GM12878 (cell line): Measurements from ENCODE around the gene CCER1. TPM values are rescaled to one million over a fixed set of nuclear protein-coding genes. Genes with fewer than 3 reads are reported as not detected.

Source experiments
- ATAC-seq: fragments of 200-7000 bp; cut with Tn5 transposase; 3 replicates; pipeline ENCODE4 v1.9.1; 2020; ENCODE audit warnings: mild to moderate bottlenecking, moderate library complexity
- BruUV-seq: library from RNA; stranded (reverse); fragments of 400-500 nt; replicated peaks from 2 replicates; lab custom pipeline; 2021; lab: Mats Ljungman, UMichigan
- CTCF ChIA-PET: fragments of 300-600 bp; sonication (Branson Sonifier 250); formaldehyde crosslinking; extraction: SDS; loops from one replicate; lab custom pipeline; 2021; ENCODE audit warnings: inconsistent platforms; lab: Yijun Ruan, JAX
- POLR2A ChIA-PET: fragments of 350-600 bp; formaldehyde crosslinking; extraction: SDS; loops from one replicate; lab custom pipeline; 2021; ENCODE audit warnings: inconsistent platforms; lab: Charles Lee
- RAD21 ChIA-PET: fragments of 300-600 bp; sonication (Branson Sonifier 250); formaldehyde crosslinking; loops from one replicate; lab custom pipeline; 2023; ENCODE audit warnings: antibody characterized with exemption; ENCODE audit not compliant: unreplicated experiment; lab: Charles Lee
- SMC1A ChIA-PET: fragments of 300-600 bp; sonication (Branson Sonifier 250); formaldehyde crosslinking; loops from one replicate; lab custom pipeline; 2023; ENCODE audit not compliant: unreplicated experiment, uncharacterized antibody; lab: Charles Lee
- DNase-seq: peaks from one replicate; pipeline ENCODE4 v3.0.0-alpha.2; 2011; ENCODE audit warnings: low read depth, low spot score
- FAIRE-seq: peaks from 3 replicates; lab custom pipeline; 2011; peaks lifted over from hg19 to GRCh38; lab: Jason Lieb, UNC
- H2AFZ ChIP-seq: 2 replicates; pipeline ENCODE4 v1.6.0; 2011; ENCODE audit warnings: low read depth, low read length, control low read depth; ENCODE audit not compliant: control insufficient read depth
- H3K27ac ChIP-seq: 2 replicates; pipeline ENCODE4 v1.5.1; 2011; ENCODE audit warnings: control low read depth; ENCODE audit not compliant: control insufficient read depth, insufficient read depth
- H3K27me3 ChIP-seq, 2 experiments: replicated peaks in 1 of 2; 2 replicates each; pipeline versions ENCODE4 v1.6.0 to v1.6.1; 2011; ENCODE audit warnings: low read length in 1 of 2; ENCODE audit not compliant: control insufficient read depth in 2 of 2, insufficient read depth in 2 of 2
- H3K36me3 ChIP-seq, 2 experiments: 2 replicates each; pipeline ENCODE4 v1.5.1; 2011; ENCODE audit warnings: low read length in 1 of 2; ENCODE audit not compliant: control insufficient read depth in 2 of 2, insufficient read depth in 2 of 2
- H3K4me1 ChIP-seq: 2 replicates; pipeline ENCODE4 v1.6.1; 2011; ENCODE audit warnings: mild to moderate bottlenecking, low read length, moderate library complexity, mixed read lengths; ENCODE audit not compliant: control insufficient read depth, insufficient read depth
- H3K4me2 ChIP-seq: 2 replicates; pipeline ENCODE4 v1.6.0; 2011; ENCODE audit warnings: control low read depth; ENCODE audit not compliant: control insufficient read depth, insufficient read depth
- H3K4me3 ChIP-seq: fragments of 200-600 bp; sonication (generic); 2 replicates; pipeline ENCODE4 v1.5.1; 2016
- H3K79me2 ChIP-seq: 2 replicates; pipeline ENCODE4 v1.6.0; 2011; ENCODE audit warnings: low read length; ENCODE audit not compliant: control insufficient read depth, insufficient read depth
- H3K9ac ChIP-seq: 2 replicates; pipeline ENCODE4 v1.8.0; 2011; ENCODE audit warnings: low read length, control low read depth, mixed read lengths; ENCODE audit not compliant: control insufficient read depth, insufficient read depth
- H3K9me3 ChIP-seq: replicated peaks from 3 replicates; pipeline ENCODE4 v1.5.1; 2011; ENCODE audit warnings: mild to moderate bottlenecking, low read length; ENCODE audit not compliant: control insufficient read depth, insufficient read depth
- H4K20me1 ChIP-seq: 2 replicates; pipeline ENCODE4 v1.6.0; 2011; ENCODE audit not compliant: control insufficient read depth, insufficient read depth
- CBFB ChIP-seq: IDR thresholded peaks from 2 replicates; pipeline ENCODE4 v1.6.1; 2016; ENCODE audit warnings: antibody characterized with exemption, low read depth
- EGR1 ChIP-seq, 2 experiments: IDR thresholded peaks; 1 replicate in 1 of 2; 2 replicates in 1 of 2; pipeline ENCODE4 v1.6.1; 2011 to 2012; ENCODE audit warnings: low read depth in 2 of 2, low read length in 2 of 2, borderline replicate concordance in 1 of 2, mild to moderate bottlenecking in 1 of 2, moderate library complexity in 1 of 2
- HDAC6 ChIP-seq: fragments of 200-600 bp; sonication (generic); IDR thresholded peaks from one replicate; pipeline ENCODE4 v1.8.0; 2017; ENCODE audit warnings: antibody characterized with exemption; ENCODE audit not compliant: unreplicated experiment
- MEF2A ChIP-seq: IDR thresholded peaks from 2 replicates; pipeline ENCODE4 v1.6.1; 2011; ENCODE audit warnings: low read depth, mild to moderate bottlenecking, low read length, moderate library complexity; ENCODE audit not compliant: insufficient read depth
- NFXL1 ChIP-seq: fragments of 450-650 bp; IDR thresholded peaks from 2 replicates; pipeline ENCODE4 v1.6.1; 2017; ENCODE audit warnings: antibody characterized with exemption, mild to moderate bottlenecking, borderline replicate concordance
- NFYB ChIP-seq: IDR thresholded peaks from 2 replicates; pipeline ENCODE4 v1.6.1; 2011; ENCODE audit warnings: low read depth, mild to moderate bottlenecking, low read length, improper control_type of control experiment, moderate library complexity; ENCODE audit not compliant: insufficient read depth
- RELA ChIP-seq: fragments of 450-650 bp; IDR thresholded peaks from 2 replicates; pipeline ENCODE4 v1.8.0; 2014; ENCODE audit warnings: borderline replicate concordance; ENCODE audit not compliant: partially characterized antibody
- SIX5 ChIP-seq: IDR thresholded peaks from 2 replicates; pipeline ENCODE4 v1.6.1; 2011; ENCODE audit warnings: mild to moderate bottlenecking, low read depth, low read length, moderate library complexity; ENCODE audit not compliant: severe bottlenecking
- SMAD1 ChIP-seq: fragments of 450-650 bp; IDR thresholded peaks from 2 replicates; pipeline ENCODE4 v1.6.1; 2018; ENCODE audit warnings: mild to moderate bottlenecking, low read depth; ENCODE audit not compliant: partially characterized antibody
- SMC3 ChIP-seq: IDR thresholded peaks from 2 replicates; pipeline ENCODE4 v1.6.1; 2011; ENCODE audit warnings: low read length, improper control_type of control experiment, borderline replicate concordance
- STAT1 ChIP-seq: fragments of 450-650 bp; conservative IDR thresholded peaks from 2 replicates; pipeline ENCODE4 v1.6.1; 2014; ENCODE audit warnings: antibody characterized with exemption, mild to moderate bottlenecking
- TCF12 ChIP-seq: IDR thresholded peaks from 2 replicates; pipeline ENCODE4 v1.6.1; 2011; ENCODE audit warnings: low read depth, mild to moderate bottlenecking, low read length
- TCF7 ChIP-seq: IDR thresholded peaks from 2 replicates; pipeline ENCODE4 v1.6.1; 2014; ENCODE audit warnings: antibody characterized with exemption, borderline replicate concordance
- YBX1 ChIP-seq: fragments of 450-650 bp; IDR thresholded peaks from 2 replicates; pipeline ENCODE4 v1.6.1; 2016; ENCODE audit warnings: antibody characterized with exemption
- ZNF217 ChIP-seq: fragments of 450-650 bp; IDR thresholded peaks from 2 replicates; pipeline ENCODE4 v1.6.1; 2017; ENCODE audit warnings: antibody characterized with exemption, mild to moderate bottlenecking
- ZNF274 ChIP-seq: IDR thresholded peaks from one replicate; pipeline ENCODE4 v1.8.0; 2011; ENCODE audit not compliant: insufficient read length, insufficient read depth
- WGBS: methylation state at CpG from one replicate; pipeline ENCODE4 v1.1.6; 2016; ENCODE audit warnings: low lambda C conversion rate; ENCODE audit not compliant: insufficient replicate concordance, insufficient coverage; ENCODE audit errors: missing lambda C conversion rate; 5-methylcytosine and 5-hydroxymethylcytosine counted together
- in situ Hi-C: fragments of 300-500 bp; cut with MboI; formaldehyde crosslinking; loops from 9 replicates; pipeline ENCODE4 v1.14.3; 2018; ENCODE audit warnings: mixed read lengths
- intact Hi-C: fragments of 100-400 bp; cut with micrococcal nuclease; formaldehyde crosslinking; loops from one replicate; pipeline ENCODE4 v1.14.2; 2022; ENCODE audit not compliant: unreplicated experiment
- polyA plus RNA-seq, 11 experiments: library from polyadenylated mRNA; depleted of rRNA in 4 of 11; unstranded in 6 of 11; stranded (reverse) in 5 of 11; fragments of >200 nt; fragmentation: Nextera tagmentation in 4 of 11; fragmentation: Illumina TruSeq in 1 of 11; extraction: Ambion mirVana in 4 of 11; extraction: Trizol in 1 of 11; gene quantifications; 1 replicate in 1 of 11; 2 replicates in 10 of 11; pipeline versions ENCODE4 v1.2.1 to v1.2.3, GENCODE V29; 2011 to 2016; ENCODE audit warnings: inconsistent platforms in 2 of 11, missing spikeins in 2 of 11, low read depth in 1 of 11
- total RNA-seq, 4 experiments: library from RNA; depleted of rRNA in 3 of 4; stranded (reverse); fragments of >200 nt in 3 of 4; fragmentation: Illumina TruSeq in 1 of 4; extraction: Trizol in 1 of 4; gene quantifications; 2 replicates each; pipeline versions ENCODE4 v1.2.1 to v1.2.3, GENCODE V29; 2013 to 2021
- TF ChIP-seq, protein P1 (sequence below): fragments of 450-650 bp; IDR thresholded peaks from 2 replicates; pipeline ENCODE4 v1.6.1; 2017; ENCODE audit warnings: antibody characterized with exemption, mild to moderate bottlenecking, moderate library complexity
- TF ChIP-seq, protein P2 (sequence below): fragments of 450-650 bp; IDR thresholded peaks from 2 replicates; pipeline ENCODE4 v1.6.1; 2017; ENCODE audit warnings: low read depth, mild to moderate bottlenecking, moderate library complexity
- TF ChIP-seq, protein P3 (sequence below): fragments of 450-650 bp; IDR thresholded peaks from 2 replicates; pipeline ENCODE4 v1.6.1; 2014; ENCODE audit warnings: mild to moderate bottlenecking

Gene CCER1
- total and polyA plus RNA-seq, 10 of the 15 experiments (the other 5 are each of a cell fraction or from before 2014, with no cell fraction given): 0.01 TPM; not detected in 9

DNA sequence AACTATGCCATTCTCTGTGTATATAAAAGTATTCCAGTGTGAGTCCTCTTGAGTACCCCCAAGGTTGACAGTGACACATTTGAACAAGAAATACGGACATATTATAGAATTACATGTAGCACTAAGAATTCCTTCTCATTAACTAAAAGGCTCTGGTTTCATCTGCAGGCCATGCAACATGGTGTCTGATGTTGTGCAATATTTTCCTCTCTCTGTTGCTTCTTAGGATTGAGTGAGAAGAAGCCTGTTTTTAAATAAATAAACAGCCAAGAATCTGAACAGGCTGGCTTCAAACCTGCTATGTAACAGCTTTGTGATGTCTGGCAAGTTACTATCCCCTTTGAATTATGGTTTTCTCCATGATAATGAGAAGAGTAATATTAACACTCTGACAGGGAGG lies 22.2 kb upstream of the CCER1 start:
- intact Hi-C loops (no loop called here), in situ Hi-C loops (no loop called here)
- POLR2A ChIA-PET: no interaction called here
- Histone ChIP-seq H3K9ac (no peak overlapping the region), H3K9me3 (no peaks in the 10 kb centered on the region), H3K36me3 (no peaks in the 10 kb centered on the region), H2AFZ (no peak overlapping the region), H3K27me3 (no peaks in the 10 kb centered on the region; a peak in 1 of 4 replicates), H3K79me2 (no peaks in the 10 kb centered on the region), H3K4me3 (no peak overlapping the region), H3K4me2 (no peak overlapping the region), H4K20me1 (no peaks in the 10 kb centered on the region), H3K27ac (no peak overlapping the region), H3K4me1 (no peaks in the 10 kb centered on the region)
- FAIRE-seq (no peak), DNase-seq (no peak), ATAC-seq (no peak)
- SMC1A ChIA-PET: interaction anchor here (0.9 to 2.7 kb wide), 4 partner anchors 18 to 350 kb away, joined by 3 to 21 read pairs (median 4); no protein-coding TSS in a partner anchor
- TF ChIP-seq RELA: no peak
- TF ChIP-seq STAT1: no peak
- TF ChIP-seq CBFB: no peak
- no peak for TF ChIP-seq YBX1
- TF ChIP-seq, protein P1, sequence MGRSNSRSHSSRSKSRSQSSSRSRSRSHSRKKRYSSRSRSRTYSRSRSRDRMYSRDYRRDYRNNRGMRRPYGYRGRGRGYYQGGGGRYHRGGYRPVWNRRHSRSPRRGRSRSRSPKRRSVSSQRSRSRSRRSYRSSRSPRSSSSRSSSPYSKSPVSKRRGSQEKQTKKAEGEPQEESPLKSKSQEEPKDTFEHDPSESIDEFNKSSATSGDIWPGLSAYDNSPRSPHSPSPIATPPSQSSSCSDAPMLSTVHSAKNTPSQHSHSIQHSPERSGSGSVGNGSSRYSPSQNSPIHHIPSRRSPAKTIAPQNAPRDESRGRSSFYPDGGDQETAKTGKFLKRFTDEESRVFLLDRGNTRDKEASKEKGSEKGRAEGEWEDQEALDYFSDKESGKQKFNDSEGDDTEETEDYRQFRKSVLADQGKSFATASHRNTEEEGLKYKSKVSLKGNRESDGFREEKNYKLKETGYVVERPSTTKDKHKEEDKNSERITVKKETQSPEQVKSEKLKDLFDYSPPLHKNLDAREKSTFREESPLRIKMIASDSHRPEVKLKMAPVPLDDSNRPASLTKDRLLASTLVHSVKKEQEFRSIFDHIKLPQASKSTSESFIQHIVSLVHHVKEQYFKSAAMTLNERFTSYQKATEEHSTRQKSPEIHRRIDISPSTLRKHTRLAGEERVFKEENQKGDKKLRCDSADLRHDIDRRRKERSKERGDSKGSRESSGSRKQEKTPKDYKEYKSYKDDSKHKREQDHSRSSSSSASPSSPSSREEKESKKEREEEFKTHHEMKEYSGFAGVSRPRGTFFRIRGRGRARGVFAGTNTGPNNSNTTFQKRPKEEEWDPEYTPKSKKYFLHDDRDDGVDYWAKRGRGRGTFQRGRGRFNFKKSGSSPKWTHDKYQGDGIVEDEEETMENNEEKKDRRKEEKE: no peak
- TF ChIP-seq NFYB: no peak
- no peak for TF ChIP-seq TCF7
- no peak for TF ChIP-seq SMAD1
- TF ChIP-seq, protein P2, sequence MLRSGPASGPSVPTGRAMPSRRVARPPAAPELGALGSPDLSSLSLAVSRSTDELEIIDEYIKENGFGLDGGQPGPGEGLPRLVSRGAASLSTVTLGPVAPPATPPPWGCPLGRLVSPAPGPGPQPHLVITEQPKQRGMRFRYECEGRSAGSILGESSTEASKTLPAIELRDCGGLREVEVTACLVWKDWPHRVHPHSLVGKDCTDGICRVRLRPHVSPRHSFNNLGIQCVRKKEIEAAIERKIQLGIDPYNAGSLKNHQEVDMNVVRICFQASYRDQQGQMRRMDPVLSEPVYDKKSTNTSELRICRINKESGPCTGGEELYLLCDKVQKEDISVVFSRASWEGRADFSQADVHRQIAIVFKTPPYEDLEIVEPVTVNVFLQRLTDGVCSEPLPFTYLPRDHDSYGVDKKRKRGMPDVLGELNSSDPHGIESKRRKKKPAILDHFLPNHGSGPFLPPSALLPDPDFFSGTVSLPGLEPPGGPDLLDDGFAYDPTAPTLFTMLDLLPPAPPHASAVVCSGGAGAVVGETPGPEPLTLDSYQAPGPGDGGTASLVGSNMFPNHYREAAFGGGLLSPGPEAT: no peak
- no peak for TF ChIP-seq SIX5
- TF ChIP-seq HDAC6: no peak
- TF ChIP-seq, protein P3, sequence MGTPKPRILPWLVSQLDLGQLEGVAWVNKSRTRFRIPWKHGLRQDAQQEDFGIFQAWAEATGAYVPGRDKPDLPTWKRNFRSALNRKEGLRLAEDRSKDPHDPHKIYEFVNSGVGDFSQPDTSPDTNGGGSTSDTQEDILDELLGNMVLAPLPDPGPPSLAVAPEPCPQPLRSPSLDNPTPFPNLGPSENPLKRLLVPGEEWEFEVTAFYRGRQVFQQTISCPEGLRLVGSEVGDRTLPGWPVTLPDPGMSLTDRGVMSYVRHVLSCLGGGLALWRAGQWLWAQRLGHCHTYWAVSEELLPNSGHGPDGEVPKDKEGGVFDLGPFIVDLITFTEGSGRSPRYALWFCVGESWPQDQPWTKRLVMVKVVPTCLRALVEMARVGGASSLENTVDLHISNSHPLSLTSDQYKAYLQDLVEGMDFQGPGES: no peak
- no peak for TF ChIP-seq ZNF274
- no peak for TF ChIP-seq MEF2A
- TF ChIP-seq SMC3: no peak
- TF ChIP-seq ZNF217: no peak
- TF ChIP-seq TCF12: no peak
- TF ChIP-seq EGR1 (IDR thresholded peaks at IDR 0.05; ENCODE audit: borderline replicate concordance in 1 of 2, low read depth in 2 of 2, low read length in 2 of 2): no peak
- no peak for TF ChIP-seq NFXL1
- BruUV-seq: no TSS peak
- WGBS: 0% methylated on average over 1 of the region's 1 CpG
- CTCF ChIA-PET: interaction anchor here (1.1 to 6.1 kb wide), 5 partner anchors 8 to 133 kb away, joined by 4 to 88 read pairs (median 8); partner anchors contain the start of gene LUM
- RAD21 ChIA-PET: interaction anchor here (2.4 kb wide), 1 partner anchor 133 kb away, joined by 11 read pairs; the partner anchor contains the start of gene LUM
